HEK293T (cell line): Measurements from ENCODE around the gene GOLGA2.

Experiments
- CTCF ChIA-PET: fragments of 350-600 bp; formaldehyde crosslinking; extraction: SDS; loops from one replicate; lab custom pipeline; 2021; ENCODE audit warnings: antibody characterized with exemption, inconsistent platforms; lab: Yijun Ruan, JAX
- POLR2A ChIA-PET: fragments of 350-600 bp; formaldehyde crosslinking; extraction: SDS; loops from one replicate; lab custom pipeline; 2020; ENCODE audit warnings: antibody characterized with exemption, inconsistent platforms; lab: Yijun Ruan, JAX
- DNase-seq: peaks from one replicate; pipeline ENCODE4 v3.0.0; 2012; ENCODE audit warnings: mixed read lengths; ENCODE audit errors: extremely low spot score
- ARNT ChIP-seq: fragments of 450-650 bp; IDR thresholded peaks from 2 replicates; pipeline ENCODE4 v1.6.1; 2017; ENCODE audit warnings: mild to moderate bottlenecking
- BHLHE40 ChIP-seq: fragments of 450-650 bp; IDR thresholded peaks from 2 replicates; pipeline ENCODE4 v1.6.1; 2016; ENCODE audit warnings: mild to moderate bottlenecking, moderate library complexity, borderline replicate concordance
- CTBP1 ChIP-seq: fragments of 450-650 bp; IDR thresholded peaks from 2 replicates; pipeline ENCODE4 v1.6.1; 2016; ENCODE audit warnings: borderline replicate concordance
- ELF4 ChIP-seq: fragments of 450-650 bp; IDR thresholded peaks from 2 replicates; pipeline ENCODE4 v1.6.1; 2017; ENCODE audit warnings: antibody characterized with exemption
- FOXA1 ChIP-seq: fragments of 450-650 bp; IDR thresholded peaks from 2 replicates; pipeline ENCODE4 v1.6.1; 2016; ENCODE audit warnings: mild to moderate bottlenecking
- FOXK2 ChIP-seq: fragments of 450-650 bp; IDR thresholded peaks from 2 replicates; pipeline ENCODE4 v1.6.1; 2016; ENCODE audit warnings: mild to moderate bottlenecking
- FOXM1 ChIP-seq: fragments of 450-650 bp; IDR thresholded peaks from 2 replicates; pipeline ENCODE4 v1.6.1; 2017; ENCODE audit warnings: mild to moderate bottlenecking, borderline replicate concordance
- HDGF ChIP-seq: fragments of 450-650 bp; IDR thresholded peaks from 2 replicates; pipeline ENCODE4 v1.6.1; 2017; ENCODE audit warnings: antibody characterized with exemption, borderline replicate concordance
- L3MBTL2 ChIP-seq: fragments of 450-650 bp; conservative IDR thresholded peaks from 2 replicates; pipeline ENCODE4 v1.6.1; 2016; ENCODE audit warnings: mild to moderate bottlenecking
- LEF1 ChIP-seq: fragments of 450-650 bp; IDR thresholded peaks from 2 replicates; pipeline ENCODE4 v1.6.1; 2017; ENCODE audit warnings: mild to moderate bottlenecking, borderline replicate concordance
- NFRKB ChIP-seq: fragments of 450-650 bp; IDR thresholded peaks from 2 replicates; pipeline ENCODE4 v1.6.1; 2016; ENCODE audit warnings: mild to moderate bottlenecking, moderate library complexity
- PKNOX1 ChIP-seq: fragments of 450-650 bp; IDR thresholded peaks from 2 replicates; pipeline ENCODE4 v1.6.1; 2016
- SP1 ChIP-seq: fragments of 450-650 bp; IDR thresholded peaks from 2 replicates; pipeline ENCODE4 v1.6.1; 2017
- SUZ12 ChIP-seq: fragments of 450-650 bp; IDR thresholded peaks from 2 replicates; pipeline ENCODE4 v1.6.1; 2016; ENCODE audit warnings: mild to moderate bottlenecking
- TARDBP ChIP-seq: fragments of 450-650 bp; IDR thresholded peaks from 2 replicates; pipeline ENCODE4 v1.6.1; 2016
- ZNF384 ChIP-seq: fragments of 450-650 bp; IDR thresholded peaks from 2 replicates; pipeline ENCODE4 v1.6.1; 2016

The GOLGA2 gene

GRCh38 chr9:128304971-128305288 is 29.1 kb upstream of the GOLGA2 start:
- DNase-seq, result no peak
- ChIA-PET CTCF (no interaction called here), POLR2A (no interaction called here)
- TF ChIP-seq ZNF384 (no peak), SP1 (no peak), ARNT (no peak), NFRKB (no peak), HDGF (no peak)

- CTCF ChIA-PET, result no interaction called here
These were observed 28.5 kb upstream of the GOLGA2 start for GRCh38 chr9:128304136-128304970.

GRCh38 chr9:128298535-128299482 is 23.0 kb upstream of the GOLGA2 start:
- TF ChIP-seq ARNT (no peak), TARDBP (no peak), PKNOX1 (no peak), SP1 (no peak), NFRKB (no peak), HDGF (no peak), FOXA1 (no peak), SUZ12 (no peak), ELF4 (no peak), BHLHE40 (no peak), FOXM1 (no peak), L3MBTL2 (no peak), LEF1 (no peak), FOXK2 (no peak), CTBP1 (no peak), ZNF384 (no peak)
- POLR2A ChIA-PET, result interaction anchor here (2.1 kb wide), 1 partner anchor 23 kb away, joined by 6 read pairs; the partner anchor contains the start of genes GOLGA2 and SWI5
- no peak for DNase-seq
- CTCF ChIA-PET, result interaction anchor here (1.3 kb wide), 1 partner anchor 106 kb away, joined by 4 read pairs; no protein-coding TSS in a partner anchor

More at GRCh38 chr9:128304136-128304970, 28.5 kb upstream of the GOLGA2 start:
- POLR2A ChIA-PET, result interaction anchor here (1.0 to 1.1 kb wide), 2 partner anchors 29 to 67 kb away, joined by 3 read pairs; partner anchors contain the start of genes GOLGA2, SWI5 and URM1
- TF ChIP-seq CTBP1 (no peak), ARNT (no peak), BHLHE40 (no peak), FOXM1 (no peak), L3MBTL2 (no peak), TARDBP (no peak), LEF1 (no peak)
- DNase-seq, result no peak

- no peak for DNase-seq
- TF ChIP-seq ARNT (no peak), TARDBP (no peak), BHLHE40 (no peak), SUZ12 (no peak), ZNF384 (no peak), NFRKB (no peak), FOXM1 (no peak), L3MBTL2 (no peak), ELF4 (no peak), CTBP1 (no peak), PKNOX1 (no peak), HDGF (no peak)
- ChIA-PET POLR2A (interaction anchor here (0.8 kb wide), 1 partner anchor 10 kb away, joined by 3 read pairs; no protein-coding TSS in a partner anchor), CTCF (interaction anchor here (0.8 to 2.5 kb wide), 3 partner anchors 44 to 104 kb away, joined by 3 to 10 read pairs (median 4); no protein-coding TSS in a partner anchor)
These were observed 21.5 kb upstream of the GOLGA2 start for GRCh38 chr9:128297221-128297773.

- ChIA-PET CTCF (interaction anchor here (0.8 to 2.5 kb wide), 2 partner anchors 45 to 50 kb away, joined by 3 to 10 read pairs; no protein-coding TSS in a partner anchor), POLR2A (interaction anchor here (0.8 kb wide), 1 partner anchor 10 kb away, joined by 3 read pairs; no protein-coding TSS in a partner anchor)
- TF ChIP-seq LEF1, result no peak
- TF ChIP-seq SP1, result no peak
- TF ChIP-seq HDGF, result no peak
- no peak for TF ChIP-seq ARNT
- TF ChIP-seq PKNOX1, result no peak
- no peak for TF ChIP-seq FOXA1
- TF ChIP-seq ELF4, result no peak
- no peak for TF ChIP-seq BHLHE40
- no peak for TF ChIP-seq TARDBP
- TF ChIP-seq SUZ12, result no peak
- TF ChIP-seq CTBP1, result no peak
- TF ChIP-seq L3MBTL2, result no peak
- TF ChIP-seq ZNF384, result no peak
- no peak for TF ChIP-seq FOXM1
- TF ChIP-seq NFRKB, result no peak
- TF ChIP-seq FOXK2, result no peak
- DNase-seq, result no peak
These were observed 20.8 kb upstream of the GOLGA2 start for GRCh38 chr9:128296340-128297220.
